Central memory CD8-positive, alpha-beta T cell (primary cell): ENCODE measurements around the gene EMILIN2.
A peak's percentile ranks its signal among the peaks of the same experiment; 100 is the strongest.
"Not testable (repeated sequence)": the region's sequence is repeated elsewhere in the genome, so short reads cannot be mapped to it uniquely, and the experiment has no call there.

Experiments used
- ATAC-seq: fragments of 150-1000 bp; cut with Tn5 transposase; replicated peaks from 2 replicates; pipeline ENCODE4 v1.10.0; 2022; ENCODE audit warnings: mild to moderate bottlenecking, moderate FRiP score, moderate number of reproducible peaks; ENCODE audit not compliant: poor library complexity, severe bottlenecking; ENCODE audit errors: extremely low read depth
- DNase-seq, 2 donors: peaks; one replicate each; pipeline ENCODE4 v3.0.0; 2021; ENCODE audit warnings: low spot score in 2 of 2
- H3K27ac Mint-ChIP-seq: one replicate; pipeline ENCODE4 v1.8.0; 2022; ENCODE audit warnings: low read depth, mild to moderate bottlenecking, moderate library complexity, mixed read lengths
- H3K27me3 Mint-ChIP-seq: one replicate; pipeline ENCODE4 v1.8.0; 2022; ENCODE audit warnings: mixed read lengths
- H3K36me3 Mint-ChIP-seq: one replicate; pipeline ENCODE4 v1.8.0; 2022; ENCODE audit warnings: mild to moderate bottlenecking, moderate library complexity, mixed read lengths; ENCODE audit not compliant: insufficient read depth
- H3K4me1 Mint-ChIP-seq: one replicate; pipeline ENCODE4 v1.8.0; 2022; ENCODE audit warnings: mixed read lengths
- H3K4me3 Mint-ChIP-seq: one replicate; pipeline ENCODE4 v1.8.0; 2022; ENCODE audit warnings: mild to moderate bottlenecking, moderate library complexity, mixed read lengths
- H3K9me3 Mint-ChIP-seq: one replicate; pipeline ENCODE4 v1.8.0; 2022; ENCODE audit warnings: mixed read lengths

EMILIN2 gene

GRCh38 chr18:2863997-2864396 is 17.2 kb downstream of the EMILIN2 start:
- H3K9me3 Mint-ChIP-seq, H3K4me1 Mint-ChIP-seq, H3K4me3 Mint-ChIP-seq, ATAC-seq, H3K27ac Mint-ChIP-seq, DNase-seq, H3K36me3 Mint-ChIP-seq: not testable (repeated sequence)
- H3K27me3 Mint-ChIP-seq: peaks cover 22% of the 10 kb centered on the region

GRCh38 chr18:2866465-2866864 is 19.7 kb downstream of the EMILIN2 start:
- H3K27ac Mint-ChIP-seq, DNase-seq, H3K4me3 Mint-ChIP-seq, H3K36me3 Mint-ChIP-seq, H3K9me3 Mint-ChIP-seq, H3K4me1 Mint-ChIP-seq, ATAC-seq: not testable (repeated sequence)
- peaks cover 22% of the 10 kb centered on the region for H3K27me3 Mint-ChIP-seq

- DNase-seq (no peak), ATAC-seq (no peak)
- Mint-ChIP-seq H3K27me3 (peaks cover 22% of the 10 kb centered on the region), H3K27ac (no peak overlapping the region), H3K36me3 (peaks cover 1% of the 10 kb centered on the region), H3K9me3 (no peaks in the 10 kb centered on the region), H3K4me1 (no peaks in the 10 kb centered on the region), H3K4me3 (no peak overlapping the region)
Measured at GRCh38 chr18:2869207-2869606, 22.4 kb downstream of the EMILIN2 start.

GRCh38 chr18:2871111-2871720 is 24.4 kb downstream of the EMILIN2 start:
- Mint-ChIP-seq H3K4me1 (no peaks in the 10 kb centered on the region), H3K27ac (peak overlapping the region; percentile 30), H3K36me3 (peaks cover 1% of the 10 kb centered on the region), H3K27me3 (peaks cover 8% of the 10 kb centered on the region), H3K9me3 (no peaks in the 10 kb centered on the region), H3K4me3 (no peak overlapping the region)
- DNase-seq: no peak
- ATAC-seq: no peak

- no peak for DNase-seq
- ATAC-seq: no peak
Measured at GRCh38 chr18:2872095-2872494, 25.3 kb downstream of the EMILIN2 start.

GRCh38 chr18:2874765-2875164 is 28.0 kb downstream of the EMILIN2 start:
- no peaks in the 10 kb centered on the region for H3K4me1 Mint-ChIP-seq
- no peaks in the 10 kb centered on the region for H3K9me3 Mint-ChIP-seq
- no peak for DNase-seq
- H3K27me3 Mint-ChIP-seq: no peaks in the 10 kb centered on the region
- H3K4me3 Mint-ChIP-seq: no peak overlapping the region
- ATAC-seq: no peak
- peak overlapping the region; percentile 44 for H3K27ac Mint-ChIP-seq
- no peaks in the 10 kb centered on the region for H3K36me3 Mint-ChIP-seq

More at GRCh38 chr18:2872095-2872494, 25.3 kb downstream of the EMILIN2 start:
- H3K4me1 Mint-ChIP-seq: no peaks in the 10 kb centered on the region
- no peaks in the 10 kb centered on the region for H3K27me3 Mint-ChIP-seq
- H3K27ac Mint-ChIP-seq: no peak overlapping the region
- peaks cover 1% of the 10 kb centered on the region for H3K36me3 Mint-ChIP-seq
- H3K9me3 Mint-ChIP-seq: no peaks in the 10 kb centered on the region
- H3K4me3 Mint-ChIP-seq: no peak overlapping the region

- no peak for DNase-seq
- Mint-ChIP-seq H3K4me3 (no peak overlapping the region), H3K27me3 (no peaks in the 10 kb centered on the region), H3K36me3 (no peaks in the 10 kb centered on the region), H3K27ac (no peak overlapping the region), H3K9me3 (no peaks in the 10 kb centered on the region), H3K4me1 (peaks cover 23% of the 10 kb centered on the region)
- no peak for ATAC-seq
Measured at GRCh38 chr18:2878656-2879330, 32.0 kb downstream of the EMILIN2 start.

- ATAC-seq: no peak
- no peaks in the 10 kb centered on the region for H3K9me3 Mint-ChIP-seq
- no peak overlapping the region for H3K27ac Mint-ChIP-seq
- H3K4me3 Mint-ChIP-seq: no peak overlapping the region
- H3K4me1 Mint-ChIP-seq: peaks cover 25% of the 10 kb centered on the region
- no peak for DNase-seq
- no peaks in the 10 kb centered on the region for H3K27me3 Mint-ChIP-seq
- no peaks in the 10 kb centered on the region for H3K36me3 Mint-ChIP-seq
Measured at GRCh38 chr18:2879889-2880288, 33.1 kb downstream of the EMILIN2 start.

- ATAC-seq: no peak
- Mint-ChIP-seq H3K27ac (no peak overlapping the region), H3K4me1 (peaks cover 25% of the 10 kb centered on the region), H3K4me3 (no peak overlapping the region), H3K27me3 (no peaks in the 10 kb centered on the region), H3K36me3 (no peaks in the 10 kb centered on the region), H3K9me3 (no peaks in the 10 kb centered on the region)
- no peak for DNase-seq
Measured at GRCh38 chr18:2880473-2880872, 33.7 kb downstream of the EMILIN2 start.

GRCh38 chr18:2881088-2881839 is 34.5 kb downstream of the EMILIN2 start:
- H3K4me1 Mint-ChIP-seq: peaks cover 25% of the 10 kb centered on the region
- no peak for ATAC-seq

GRCh38 chr18:2881840-2882195 is 35.0 kb downstream of the EMILIN2 start:
- ATAC-seq (no peak), DNase-seq (no peak)
- peak overlapping the region; percentile 23 for H3K4me3 Mint-ChIP-seq
- no peaks in the 10 kb centered on the region for H3K27me3 Mint-ChIP-seq
- peak overlapping the region; percentile 61 for H3K27ac Mint-ChIP-seq
- no peaks in the 10 kb centered on the region for H3K36me3 Mint-ChIP-seq
- peaks cover 25% of the 10 kb centered on the region for H3K4me1 Mint-ChIP-seq
- H3K9me3 Mint-ChIP-seq: peaks cover 6% of the 10 kb centered on the region

More at GRCh38 chr18:2881088-2881839, 34.5 kb downstream of the EMILIN2 start:
- Mint-ChIP-seq H3K9me3 (peaks cover under 1% of the 10 kb centered on the region), H3K27me3 (no peaks in the 10 kb centered on the region), H3K4me3 (peak overlapping the region; percentile 23), H3K27ac (peak overlapping the region; percentile 61), H3K36me3 (no peaks in the 10 kb centered on the region)
- no peak for DNase-seq

GRCh38 chr18:2882201-2882600 is 35.4 kb downstream of the EMILIN2 start:
- Mint-ChIP-seq H3K4me3 (no peak overlapping the region), H3K27me3 (no peaks in the 10 kb centered on the region), H3K4me1 (peaks cover 25% of the 10 kb centered on the region), H3K36me3 (no peaks in the 10 kb centered on the region), H3K27ac (no peak overlapping the region), H3K9me3 (peaks cover 8% of the 10 kb centered on the region)
- no peak for DNase-seq
- no peak for ATAC-seq
